SU-DHL-6 (cell line): Measurements from ENCODE around the gene GLRA1.

Experiments used
- H2AFZ ChIP-seq: fragments of 200-600 bp; sonication (generic); 2 replicates; pipeline ENCODE4 v1.6.1; 2014; ENCODE audit warnings: low read depth, mild to moderate bottlenecking, moderate library complexity, mixed read lengths, antibody characterized with exemption, low read length; ENCODE audit not compliant: severe bottlenecking
- H3F3A ChIP-seq: fragments of 200-600 bp; shearing (Covaris generic); 2 replicates; pipeline ENCODE4 v1.6.0; 2016; ENCODE audit warnings: antibody characterized with exemption, mild to moderate bottlenecking; ENCODE audit not compliant: insufficient read depth
- H3K27ac ChIP-seq: fragments of 200-600 bp; sonication (generic); 2 replicates; pipeline ENCODE4 v1.5.1; 2016; ENCODE audit warnings: low read depth, mild to moderate bottlenecking, low read length, moderate library complexity, mixed read lengths
- H3K27me3 ChIP-seq: fragments of 200-600 bp; sonication (generic), shearing (Covaris generic); 2 replicates; pipeline ENCODE4 v1.6.0; 2014; ENCODE audit warnings: mild to moderate bottlenecking, low read length
- H3K36me3 ChIP-seq: fragments of 200-600 bp; sonication (generic); 2 replicates; pipeline ENCODE4 v1.6.1; 2014; ENCODE audit warnings: mild to moderate bottlenecking, low read length, mixed read lengths
- H3K4me2 ChIP-seq: fragments of 300-600, 200-600 bp; shearing (Covaris generic), sonication (generic); 2 replicates; pipeline ENCODE4 v1.6.0; 2014; ENCODE audit warnings: low read length, low read depth, mild to moderate bottlenecking; ENCODE audit not compliant: poor library complexity, severe bottlenecking
- H3K4me3 ChIP-seq: fragments of 200-600 bp; sonication (generic); 2 replicates; pipeline ENCODE4 v1.5.1; 2014; ENCODE audit warnings: antibody characterized with exemption, low read length, mild to moderate bottlenecking, mixed read lengths; ENCODE audit not compliant: insufficient read depth, poor library complexity, severe bottlenecking
- H3K79me2 ChIP-seq: fragments of 200-600 bp; sonication (generic); 2 replicates; pipeline ENCODE4 v1.6.1; 2014; ENCODE audit warnings: mild to moderate bottlenecking, low read length, moderate library complexity; ENCODE audit not compliant: insufficient read depth
- H3K9ac ChIP-seq: fragments of 200-600 bp; sonication (generic); 2 replicates; pipeline ENCODE4 v1.7.0; 2014; ENCODE audit warnings: mild to moderate bottlenecking, low read length
- H3K9me2 ChIP-seq: fragments of 200-600 bp; sonication (generic); replicated peaks from 2 replicates; pipeline ENCODE4 v1.6.1; 2014; ENCODE audit warnings: low read length; ENCODE audit not compliant: insufficient read depth
- H3K9me3 ChIP-seq: fragments of 200-600 bp; sonication (generic); 2 replicates; pipeline ENCODE4 v1.6.1; 2014; ENCODE audit warnings: low read length, mixed read lengths; ENCODE audit not compliant: insufficient read depth
- H4K20me1 ChIP-seq: fragments of 200-600 bp; sonication (generic); 2 replicates; pipeline ENCODE4 v1.6.1; 2014; ENCODE audit warnings: low read depth, mild to moderate bottlenecking, antibody characterized with exemption, low read length, moderate library complexity, mixed read lengths
- CTCF ChIP-seq: fragments of 200-600 bp; sonication (generic); IDR thresholded peaks from one replicate; pipeline ENCODE4 v1.5.1; 2017; ENCODE audit warnings: antibody characterized with exemption, mild to moderate bottlenecking, low read length, moderate library complexity; ENCODE audit not compliant: insufficient read depth, poor library complexity, severe bottlenecking
- EZH2phosphoT487 ChIP-seq: fragments of 200-600 bp; sonication (generic), shearing (Covaris generic); conservative IDR thresholded peaks from 2 replicates; pipeline ENCODE4 v1.6.1; 2018; ENCODE audit warnings: mild to moderate bottlenecking, antibody characterized with exemption, low read length, moderate library complexity, mixed read lengths

The GLRA1 gene

GRCh38 chr5:151935135-151935695, 10.6 kb upstream of the GLRA1 start:
- no peak overlapping the region for H3K4me3 ChIP-seq
- no peak overlapping the region for H2AFZ ChIP-seq
- no peak overlapping the region for H3K9ac ChIP-seq
- H3K27me3 ChIP-seq, result no peaks in the 10 kb centered on the region
- H3K9me2 ChIP-seq, result no peaks in the 10 kb centered on the region
- no peaks in the 10 kb centered on the region for H3K36me3 ChIP-seq
- peaks cover 10% of the 10 kb centered on the region; the same call in 1 of the 2 replicates for H3K9me3 ChIP-seq
- no peaks in the 10 kb centered on the region for H4K20me1 ChIP-seq
- no peaks in the 10 kb centered on the region for H3F3A ChIP-seq
- no peak overlapping the region for H3K4me2 ChIP-seq
- H3K27ac ChIP-seq, result no peak overlapping the region
- H3K79me2 ChIP-seq, result no peaks in the 10 kb centered on the region
- TF ChIP-seq CTCF (no peak), EZH2phosphoT487 (no peak)

GRCh38 chr5:151931260-151931659, 6.6 kb upstream of the GLRA1 start:
- H3K27ac ChIP-seq, result no peak overlapping the region
- TF ChIP-seq EZH2phosphoT487, result no peak
- no peak for TF ChIP-seq CTCF
- no peaks in the 10 kb centered on the region for H3K36me3 ChIP-seq
- no peak overlapping the region for H3K4me2 ChIP-seq
- H3K9ac ChIP-seq, result no peak overlapping the region
- H3K9me2 ChIP-seq, result no peaks in the 10 kb centered on the region
- no peak overlapping the region for H2AFZ ChIP-seq
- no peaks in the 10 kb centered on the region for H4K20me1 ChIP-seq
- no peak overlapping the region for H3K4me3 ChIP-seq
- no peaks in the 10 kb centered on the region for H3K79me2 ChIP-seq
- H3K9me3 ChIP-seq, result peaks cover 10% of the 10 kb centered on the region; the same call in 1 of the 2 replicates
- no peaks in the 10 kb centered on the region for H3F3A ChIP-seq
- H3K27me3 ChIP-seq, result no peaks in the 10 kb centered on the region

- peaks cover 5% of the 10 kb centered on the region; the same call in 1 of the 2 replicates for H3K9me3 ChIP-seq
These were observed 1.5 kb upstream of the GLRA1 start for GRCh38 chr5:151926188-151926587.

More at GRCh38 chr5:151926188-151926587, 1.5 kb upstream of the GLRA1 start:
- Histone ChIP-seq H3K36me3 (no peaks in the 10 kb centered on the region), H3K9ac (no peak overlapping the region), H4K20me1 (no peaks in the 10 kb centered on the region), H3K27me3 (no peaks in the 10 kb centered on the region), H3K4me3 (no peak overlapping the region), H3K4me2 (no peak overlapping the region), H3F3A (no peaks in the 10 kb centered on the region), H3K79me2 (no peaks in the 10 kb centered on the region), H3K27ac (no peak overlapping the region), H3K9me2 (no peaks in the 10 kb centered on the region), H2AFZ (no peak overlapping the region)
- TF ChIP-seq CTCF (no peak), EZH2phosphoT487 (no peak)
